LNCAP (cell line): ENCODE data around the gene CNNM3.

ENCODE experiments used
- TF ChIP-seq, protein P1 (sequence below): fragments of 450-650 bp; IDR thresholded peaks from 2 replicates; pipeline ENCODE4 v1.5.1; 2017; ENCODE audit warnings: mild to moderate bottlenecking

Gene CNNM3

DNA sequence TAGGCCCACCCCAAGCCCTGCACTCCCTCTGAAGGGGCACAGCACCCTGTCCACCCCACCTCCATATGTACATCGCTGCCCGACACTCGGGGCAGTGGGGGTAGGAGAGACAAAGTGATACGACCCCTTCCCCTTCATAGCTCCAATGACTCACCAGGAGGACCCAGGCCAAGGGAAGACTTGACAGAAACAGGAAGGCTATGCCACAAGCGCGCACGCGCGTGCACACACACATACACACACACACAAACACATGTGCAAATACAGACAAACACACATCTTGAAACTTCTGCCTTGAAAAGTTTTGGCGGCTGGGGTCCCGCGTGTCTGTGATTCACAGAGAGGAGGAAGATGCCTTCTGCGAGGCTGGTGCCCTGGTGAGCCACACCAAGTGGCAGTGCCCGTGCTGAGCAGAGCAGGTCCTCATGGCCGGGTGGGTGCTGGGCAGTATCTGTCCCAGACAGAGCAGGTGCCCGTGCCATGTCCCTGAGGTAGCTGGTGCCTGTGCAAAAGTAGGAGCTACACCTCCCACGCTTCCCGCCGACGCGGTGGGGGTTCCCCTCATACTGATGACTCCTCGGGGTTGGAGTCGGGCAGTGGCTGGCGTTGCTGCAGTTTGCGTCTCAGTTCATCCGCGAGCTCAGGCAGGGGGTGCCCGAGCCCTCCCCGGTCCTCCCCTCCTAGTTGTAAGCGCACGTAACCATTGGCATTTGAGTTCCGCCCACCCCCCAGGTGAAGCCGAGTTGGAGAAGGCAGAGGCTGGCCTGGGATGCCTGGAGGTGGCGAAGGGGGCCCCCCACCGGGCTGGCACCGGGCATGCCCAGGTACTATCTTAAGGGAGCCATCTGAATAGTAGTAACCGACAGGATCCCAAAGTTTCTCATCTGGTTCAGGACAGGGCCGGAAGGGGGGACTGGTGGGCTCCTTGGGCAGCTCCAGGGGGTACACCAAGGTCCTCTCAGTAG is 44.3 kb downstream of the CNNM3 start:
- TF ChIP-seq, protein P1, sequence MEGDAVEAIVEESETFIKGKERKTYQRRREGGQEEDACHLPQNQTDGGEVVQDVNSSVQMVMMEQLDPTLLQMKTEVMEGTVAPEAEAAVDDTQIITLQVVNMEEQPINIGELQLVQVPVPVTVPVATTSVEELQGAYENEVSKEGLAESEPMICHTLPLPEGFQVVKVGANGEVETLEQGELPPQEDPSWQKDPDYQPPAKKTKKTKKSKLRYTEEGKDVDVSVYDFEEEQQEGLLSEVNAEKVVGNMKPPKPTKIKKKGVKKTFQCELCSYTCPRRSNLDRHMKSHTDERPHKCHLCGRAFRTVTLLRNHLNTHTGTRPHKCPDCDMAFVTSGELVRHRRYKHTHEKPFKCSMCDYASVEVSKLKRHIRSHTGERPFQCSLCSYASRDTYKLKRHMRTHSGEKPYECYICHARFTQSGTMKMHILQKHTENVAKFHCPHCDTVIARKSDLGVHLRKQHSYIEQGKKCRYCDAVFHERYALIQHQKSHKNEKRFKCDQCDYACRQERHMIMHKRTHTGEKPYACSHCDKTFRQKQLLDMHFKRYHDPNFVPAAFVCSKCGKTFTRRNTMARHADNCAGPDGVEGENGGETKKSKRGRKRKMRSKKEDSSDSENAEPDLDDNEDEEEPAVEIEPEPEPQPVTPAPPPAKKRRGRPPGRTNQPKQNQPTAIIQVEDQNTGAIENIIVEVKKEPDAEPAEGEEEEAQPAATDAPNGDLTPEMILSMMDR: no peak

DNA sequence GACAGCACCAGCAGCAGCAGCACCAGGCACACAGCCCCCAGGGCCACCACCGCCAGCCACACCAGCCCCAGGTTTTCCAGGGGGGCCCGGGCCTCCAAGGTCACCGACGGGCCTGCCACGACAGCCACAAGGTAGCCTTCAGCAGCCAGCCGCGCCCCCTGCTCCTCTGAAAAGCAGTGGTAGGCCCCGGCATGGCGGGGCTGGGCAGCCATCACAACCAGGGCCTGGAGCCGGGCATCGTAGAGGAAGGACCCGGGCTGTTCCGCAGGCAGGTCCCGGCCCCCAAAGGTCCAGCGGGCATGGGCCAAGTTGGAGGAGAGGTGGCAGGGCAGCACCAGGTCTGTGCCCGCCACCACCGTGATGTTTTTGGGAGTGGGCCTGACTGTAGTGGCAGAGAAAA is 45.0 kb downstream of the CNNM3 start:
- TF ChIP-seq, protein P1: no peak

DNA sequence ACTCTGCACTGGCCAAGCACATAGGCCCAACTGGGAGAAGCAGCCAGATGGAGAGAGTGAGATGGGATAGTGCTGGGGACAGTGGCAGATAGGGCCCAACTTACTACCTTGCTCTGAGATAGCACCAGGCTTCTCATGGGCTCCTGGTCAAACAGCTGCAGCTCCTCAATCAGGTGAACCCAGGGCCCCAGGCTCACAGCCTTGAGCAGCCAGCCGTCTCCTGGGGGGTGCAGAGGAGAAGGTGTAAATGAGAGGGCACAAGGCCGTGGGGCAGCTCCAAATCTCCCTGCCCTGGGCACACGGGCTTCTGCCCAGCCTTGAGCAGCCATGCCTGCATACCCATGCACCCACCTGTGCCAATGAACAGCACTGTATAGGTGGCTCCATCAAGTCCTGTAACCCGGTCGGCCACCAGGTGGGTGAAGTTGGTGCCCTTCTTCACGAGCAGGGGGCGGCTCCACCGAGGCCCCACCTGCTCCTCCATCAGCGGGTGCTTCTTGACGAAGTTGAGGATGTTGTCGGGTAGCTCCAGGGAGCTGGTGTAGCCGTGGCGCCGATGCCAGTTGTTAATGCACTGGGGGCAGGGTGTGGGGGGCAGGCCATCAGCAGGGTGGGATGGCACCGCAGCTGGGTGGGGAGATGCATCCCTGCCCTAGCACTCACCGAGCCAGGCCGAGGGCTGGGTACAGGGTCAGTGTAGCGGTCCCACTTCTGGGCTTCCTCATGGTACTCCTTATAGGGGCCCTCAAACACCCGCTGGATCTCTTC is 47.7 kb downstream of the CNNM3 start:
- TF ChIP-seq, protein P1: no peak

DNA sequence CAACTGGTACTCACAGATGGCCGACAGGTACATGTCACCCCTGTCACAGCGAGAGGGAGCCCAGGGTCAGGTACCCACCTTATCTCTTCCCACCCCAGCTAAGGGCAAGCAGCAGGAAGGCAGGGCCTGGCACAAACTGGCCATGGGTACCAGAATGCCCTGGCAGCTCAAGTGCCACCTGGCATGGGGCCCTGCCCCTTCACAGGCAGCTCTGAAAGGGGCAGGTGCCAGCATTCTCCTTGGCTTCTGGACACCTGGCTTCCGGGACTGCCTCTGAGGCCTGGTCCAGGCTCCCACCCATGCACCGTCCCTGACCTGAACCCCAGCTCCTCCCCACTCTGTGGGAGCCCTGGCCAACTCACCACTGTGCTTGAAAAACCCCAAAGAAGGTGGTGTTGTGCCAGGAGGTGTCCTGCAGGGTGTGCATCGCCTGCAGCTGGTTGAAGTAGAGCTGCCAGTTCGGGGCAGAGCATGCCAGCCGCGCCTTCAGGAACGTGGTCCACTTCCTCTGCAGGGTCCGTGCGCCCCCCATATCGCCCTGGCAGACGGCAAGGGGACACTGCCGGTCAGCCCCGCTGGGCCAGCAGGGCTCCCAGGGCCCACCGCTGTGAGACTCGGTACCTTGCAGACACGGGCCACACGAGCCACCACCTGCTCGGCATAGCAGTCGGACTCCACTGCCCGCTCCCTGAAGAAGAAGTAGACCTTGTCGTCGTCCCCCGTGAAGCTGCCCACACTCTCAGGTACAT is 48.4 kb downstream of the CNNM3 start:
- TF ChIP-seq, protein P1: no peak

DNA sequence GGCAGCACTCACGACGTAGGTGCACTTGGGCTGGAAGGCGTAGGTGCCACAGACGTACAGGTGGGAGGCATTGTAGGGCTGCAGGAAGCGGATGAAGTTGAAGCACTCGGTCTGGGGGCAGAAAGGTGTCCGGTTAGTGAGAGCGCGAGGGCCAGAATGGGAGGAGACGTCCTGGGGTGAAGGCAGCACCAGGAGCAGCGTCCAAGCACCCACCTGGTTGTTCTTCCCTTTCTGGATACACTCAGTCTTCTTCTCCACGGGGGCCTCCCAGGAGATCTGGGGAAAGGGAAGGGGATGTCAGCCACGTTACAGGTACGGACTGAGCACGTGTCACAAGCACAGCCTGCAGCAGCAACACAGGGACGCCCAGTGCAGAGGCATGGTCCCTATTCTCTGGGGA is 49.6 kb downstream of the CNNM3 start:
- TF ChIP-seq, protein P1: no peak

DNA sequence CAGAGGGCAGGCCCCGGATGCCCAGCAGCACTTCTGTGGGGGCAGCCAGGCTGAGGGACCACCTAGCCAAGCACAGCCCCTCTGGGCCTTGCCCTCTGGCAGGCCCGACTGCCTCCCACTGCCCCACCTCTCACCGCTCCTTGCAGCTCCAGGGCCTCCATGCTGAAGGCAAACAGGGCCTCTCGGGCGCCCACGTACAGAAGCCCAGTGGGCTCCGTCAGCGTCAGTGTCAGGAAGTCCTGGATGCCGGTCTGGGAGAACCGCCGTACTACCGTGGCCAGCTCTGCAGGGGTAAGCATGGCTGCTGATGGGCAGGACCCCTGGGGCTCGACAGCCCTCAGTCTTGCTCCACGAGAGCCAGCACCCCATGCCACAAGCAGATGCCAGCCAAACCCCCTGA is 50.1 kb downstream of the CNNM3 start:
- TF ChIP-seq, protein P1: no peak

DNA sequence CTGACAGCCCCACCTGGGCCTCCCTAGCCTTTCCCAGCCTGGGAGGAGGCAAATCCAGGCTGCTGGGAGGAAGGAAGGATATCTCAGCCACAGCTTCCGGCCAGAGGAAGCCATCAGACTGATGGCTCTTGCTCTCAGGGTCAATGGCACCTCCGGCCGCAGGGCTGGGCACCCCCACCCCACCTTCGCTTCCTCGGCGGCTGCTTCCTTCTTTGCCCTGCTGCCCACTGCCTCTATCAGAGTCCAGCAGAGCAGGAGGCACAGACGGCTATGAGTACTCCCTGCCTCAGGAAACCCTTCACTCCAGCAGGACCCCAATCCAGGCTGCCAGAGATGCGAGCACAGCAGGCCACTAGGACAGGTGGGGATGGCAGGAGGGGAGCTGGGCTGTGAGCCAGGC is 50.5 kb downstream of the CNNM3 start:
- TF ChIP-seq, protein P1: no peak
